ENCODE data around the gene ARL11. TPM values are rescaled to one million over a fixed set of nuclear protein-coding genes. Genes with fewer than 3 reads are reported as not detected.
"Not testable (repeated sequence)": the region's sequence is repeated elsewhere in the genome, so short reads cannot be mapped to it uniquely, and the experiment has no call there.

The ARL11 gene
- total RNA-seq, 2 experiments from 2014 or later, result 2.1 to 2.3 TPM

- Mint-ChIP-seq H3K4me3 (no peak overlapping the region), H3K27ac (no peak overlapping the region), H3K27me3 (no peaks in the 10 kb centered on the region), H3K4me1 (no peaks in the 10 kb centered on the region), H3K9me3 (no peaks in the 10 kb centered on the region), H3K36me3 (ENCODE audit: low read depth) (no peaks in the 10 kb centered on the region)
- CTCF ChIA-PET, result interaction anchor here (0.6 kb wide), 1 partner anchor 317 kb away, joined by 3 read pairs; no protein-coding TSS in a partner anchor
- no peak for DNase-seq
- POLR2A ChIA-PET, result no interaction called here
Observed at GRCh38 chr13:49597043-49597641, 31.2 kb upstream of the ARL11 start.

GRCh38 chr13:49602005-49602404, 26.3 kb upstream of the ARL11 start:
- H3K27me3 Mint-ChIP-seq, result no peaks in the 10 kb centered on the region
- DNase-seq, result no peak
- H3K9me3 Mint-ChIP-seq, result no peaks in the 10 kb centered on the region
- peaks cover 3% of the 10 kb centered on the region for H3K4me1 Mint-ChIP-seq
- H3K27ac Mint-ChIP-seq, result no peak overlapping the region
- ChIA-PET POLR2A (no interaction called here), CTCF (interaction anchor here (0.7 to 1.0 kb wide), 5 partner anchors 20 to 661 kb away, joined by 3 to 5 read pairs (median 3); no protein-coding TSS in a partner anchor)
- no peak overlapping the region for H3K4me3 Mint-ChIP-seq
- H3K36me3 Mint-ChIP-seq (ENCODE audit: low read depth), result no peaks in the 10 kb centered on the region

GRCh38 chr13:49602615-49603014, 25.7 kb upstream of the ARL11 start:
- CTCF ChIA-PET, result interaction anchor here (0.8 to 1.0 kb wide), 4 partner anchors 19 to 302 kb away, joined by 3 to 5 read pairs (median 3); no protein-coding TSS in a partner anchor
- H3K4me3 Mint-ChIP-seq; H3K9me3 Mint-ChIP-seq; H3K4me1 Mint-ChIP-seq; H3K27me3 Mint-ChIP-seq; H3K36me3 Mint-ChIP-seq (ENCODE audit: low read depth); H3K27ac Mint-ChIP-seq; POLR2A ChIA-PET; DNase-seq: not testable (repeated sequence)

GRCh38 chr13:49604570-49604969, 23.7 kb upstream of the ARL11 start:
- Mint-ChIP-seq H3K4me3 (no peak overlapping the region), H3K27me3 (no peaks in the 10 kb centered on the region), H3K36me3 (ENCODE audit: low read depth) (no peaks in the 10 kb centered on the region), H3K9me3 (no peaks in the 10 kb centered on the region), H3K27ac (no peak overlapping the region), H3K4me1 (peaks cover 6% of the 10 kb centered on the region)
- ChIA-PET POLR2A (no interaction called here), CTCF (interaction anchor here (1.4 kb wide), 1 partner anchor 304 kb away, joined by 4 read pairs; no protein-coding TSS in a partner anchor)
- no peak for DNase-seq

DNA sequence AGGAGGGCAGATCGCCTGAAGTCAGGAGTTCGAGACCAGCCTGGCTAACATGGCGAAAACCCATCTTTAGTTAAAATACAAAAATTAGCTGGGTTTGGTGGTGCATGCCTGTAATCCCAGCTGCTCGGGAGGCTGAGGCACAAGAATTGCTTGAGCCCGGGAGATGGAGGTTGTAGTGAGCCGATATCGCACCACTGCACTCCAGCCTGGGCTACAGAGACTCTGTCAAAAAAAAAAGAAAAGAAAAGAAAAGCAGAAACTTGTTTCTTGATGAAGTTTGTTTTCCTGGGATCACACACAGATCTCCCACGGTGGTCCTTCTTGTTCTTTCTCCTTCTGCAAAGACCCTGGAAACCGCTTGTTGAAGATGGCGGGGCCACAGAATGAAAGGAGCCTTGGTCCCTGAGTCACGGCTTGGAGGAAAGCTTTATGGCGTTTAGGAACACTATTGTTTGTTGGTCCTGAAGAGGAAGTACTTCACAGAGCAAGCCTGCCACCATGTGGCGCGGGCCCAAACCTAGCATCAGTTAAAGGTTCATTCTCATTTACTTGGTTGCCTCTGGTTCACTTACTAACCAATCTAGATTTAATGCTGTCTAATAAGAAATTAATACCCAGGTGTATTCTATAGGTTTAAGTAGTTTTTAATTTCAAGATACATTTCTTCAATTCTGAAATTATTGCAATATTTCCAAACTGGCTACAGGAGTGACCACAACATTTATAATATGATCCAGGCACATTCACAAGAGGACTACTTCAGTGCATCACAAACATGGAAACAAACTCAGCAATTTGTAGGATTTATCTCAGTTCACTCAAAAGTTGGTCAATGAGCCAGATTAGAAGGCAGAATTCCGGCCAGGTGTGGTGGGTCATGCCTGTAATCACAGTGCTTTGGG, 21.3 kb upstream of the ARL11 start:
- Mint-ChIP-seq H3K9me3 (peaks cover 2% of the 10 kb centered on the region), H3K4me3 (peak overlapping the region; percentile 67), H3K4me1 (peaks cover 6% of the 10 kb centered on the region), H3K27me3 (no peaks in the 10 kb centered on the region), H3K27ac (peak overlapping the region; percentile 65), H3K36me3 (ENCODE audit: low read depth) (no peaks in the 10 kb centered on the region)
- ChIA-PET CTCF (interaction anchor here (0.6 to 1.5 kb wide), 9 partner anchors 17 to 1209 kb away, joined by 3 to 5 read pairs (median 3); partner anchors contain the start of gene RCBTB1), POLR2A (no interaction called here)
- DNase-seq, result peak; percentile 86

DNA sequence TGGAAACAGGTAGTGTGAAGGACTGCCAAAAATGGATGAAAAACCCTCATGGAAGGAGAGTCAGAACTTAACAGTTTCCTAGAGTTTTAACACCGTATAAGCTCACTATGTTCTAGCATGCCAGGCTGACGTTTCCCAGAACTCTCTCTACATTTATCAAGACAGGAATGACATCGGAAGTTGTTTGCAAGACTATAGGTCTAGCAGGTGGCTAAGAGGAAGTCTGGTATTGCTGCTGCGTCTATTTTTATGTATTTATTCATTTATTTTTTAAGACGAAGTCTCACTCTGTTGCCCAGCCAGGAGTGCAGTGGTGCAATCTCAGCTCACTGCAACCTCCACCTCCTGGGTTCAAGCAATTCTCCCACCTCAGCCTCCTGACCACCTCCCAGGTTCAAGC, 20.5 kb upstream of the ARL11 start:
- Mint-ChIP-seq H3K4me3 (no peak overlapping the region), H3K27ac (no peak overlapping the region)

GRCh38 chr13:49608651-49609331, 19.5 kb upstream of the ARL11 start:
- Mint-ChIP-seq H3K9me3 (peaks cover 6% of the 10 kb centered on the region), H3K27me3 (no peaks in the 10 kb centered on the region), H3K27ac (no peak overlapping the region), H3K36me3 (ENCODE audit: low read depth) (peaks cover 2% of the 10 kb centered on the region), H3K4me3 (no peak overlapping the region), H3K4me1 (peaks cover 6% of the 10 kb centered on the region)
- no peak for DNase-seq
- ChIA-PET POLR2A (no interaction called here), CTCF (interaction anchor here (0.6 to 1.6 kb wide), 3 partner anchors 155 to 330 kb away, joined by 3 to 7 read pairs (median 3); no protein-coding TSS in a partner anchor)

More for the DNA sequence above, 20.5 kb upstream of the ARL11 start:
- no peaks in the 10 kb centered on the region for H3K27me3 Mint-ChIP-seq
- CTCF ChIA-PET, result interaction anchor here (1.2 to 1.6 kb wide), 2 partner anchors 307 to 393 kb away, joined by 3 read pairs; no protein-coding TSS in a partner anchor
- H3K4me1 Mint-ChIP-seq, result peaks cover 6% of the 10 kb centered on the region
- H3K9me3 Mint-ChIP-seq, result peaks cover 6% of the 10 kb centered on the region
- POLR2A ChIA-PET, result no interaction called here
- no peak for DNase-seq
- H3K36me3 Mint-ChIP-seq (ENCODE audit: low read depth), result peaks cover 2% of the 10 kb centered on the region

- H3K27me3 Mint-ChIP-seq, result no peaks in the 10 kb centered on the region
- H3K4me3 Mint-ChIP-seq, result no peak overlapping the region
- CTCF ChIA-PET, result no interaction called here
- no peak for DNase-seq
- no peak overlapping the region for H3K27ac Mint-ChIP-seq
- peaks cover 6% of the 10 kb centered on the region for H3K9me3 Mint-ChIP-seq
- peaks cover 4% of the 10 kb centered on the region for H3K4me1 Mint-ChIP-seq
- POLR2A ChIA-PET, result no interaction called here
- H3K36me3 Mint-ChIP-seq (ENCODE audit: low read depth), result peaks cover 2% of the 10 kb centered on the region
Observed at GRCh38 chr13:49610176-49610575, 18.1 kb upstream of the ARL11 start.

- DNase-seq, result not testable (repeated sequence)
Observed at GRCh38 chr13:49612042-49612441, 16.3 kb upstream of the ARL11 start.

DNA sequence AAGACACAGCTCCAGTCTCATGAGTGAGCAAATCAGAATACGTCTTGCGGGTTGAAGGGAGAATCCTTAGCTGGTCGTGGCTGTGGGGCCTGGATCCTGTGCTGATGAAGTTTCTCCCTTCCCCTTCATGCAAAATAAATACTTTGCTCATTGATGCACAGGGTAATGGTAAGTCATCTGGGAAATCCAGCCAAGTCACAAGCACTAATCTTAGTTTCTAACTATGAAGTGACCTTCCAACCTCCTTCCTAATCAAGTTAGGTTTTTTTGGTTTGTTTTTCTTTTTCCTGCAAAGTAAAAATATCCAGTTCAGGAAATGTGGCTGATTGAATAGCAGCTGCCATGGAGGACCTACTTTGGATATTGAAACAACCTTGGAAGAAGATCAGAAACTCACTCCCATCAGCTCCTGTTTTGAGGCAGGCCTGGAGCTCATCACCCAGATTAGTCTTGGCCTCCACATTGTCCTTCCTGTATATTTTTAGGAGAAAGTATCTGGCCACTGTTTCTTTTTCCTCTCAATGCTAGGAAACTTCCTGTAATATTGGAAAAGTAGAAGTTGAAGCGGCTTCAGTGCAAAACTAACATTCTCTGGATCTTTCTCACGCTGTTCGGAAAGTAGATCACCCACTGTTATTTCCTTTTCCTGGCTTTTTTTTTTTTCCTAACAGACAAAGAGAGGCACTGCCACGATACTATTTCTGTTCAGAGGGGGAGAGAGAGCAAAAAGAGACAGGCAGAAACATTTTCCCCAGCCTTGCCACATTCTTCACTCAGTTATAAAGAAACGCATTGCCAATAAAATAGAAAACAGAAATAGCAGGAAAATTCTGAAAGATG, 12.3 kb upstream of the ARL11 start:
- no peaks in the 10 kb centered on the region for H3K27me3 Mint-ChIP-seq
- peaks cover 6% of the 10 kb centered on the region for H3K9me3 Mint-ChIP-seq
- H3K27ac Mint-ChIP-seq, result no peak overlapping the region
- no peak for DNase-seq
- POLR2A ChIA-PET, result no interaction called here
- H3K4me3 Mint-ChIP-seq, result no peak overlapping the region
- peaks cover 4% of the 10 kb centered on the region for H3K4me1 Mint-ChIP-seq
- peaks cover 2% of the 10 kb centered on the region for H3K36me3 Mint-ChIP-seq (ENCODE audit: low read depth)
- CTCF ChIA-PET, result no interaction called here

More at GRCh38 chr13:49612042-49612441, 16.3 kb upstream of the ARL11 start:
- H3K4me3 Mint-ChIP-seq; H3K36me3 Mint-ChIP-seq (ENCODE audit: low read depth); H3K27ac Mint-ChIP-seq; H3K9me3 Mint-ChIP-seq; H3K4me1 Mint-ChIP-seq; H3K27me3 Mint-ChIP-seq; POLR2A ChIA-PET: not testable (repeated sequence)
- CTCF ChIA-PET, result interaction anchor here (0.6 to 1.6 kb wide), 2 partner anchors 90 to 312 kb away, joined by 3 to 5 read pairs; no protein-coding TSS in a partner anchor

DNA sequence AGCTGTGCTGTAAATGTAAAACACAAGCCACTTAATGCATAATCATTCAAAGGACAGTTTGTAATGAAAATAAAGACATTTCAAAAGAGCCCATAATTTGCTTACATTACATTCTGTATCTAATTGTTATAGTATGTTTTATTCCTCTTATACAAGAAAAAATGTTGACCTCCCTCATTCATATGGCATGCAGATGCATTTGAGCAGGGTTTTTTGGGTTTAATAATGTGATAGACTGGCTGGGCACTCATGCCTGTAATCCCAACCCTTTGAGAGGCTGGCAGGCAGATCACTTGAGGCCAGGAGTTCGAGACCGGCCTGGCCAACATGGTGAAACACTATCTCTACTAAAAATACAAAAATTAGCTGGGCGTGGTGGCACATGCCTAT, 11.6 kb upstream of the ARL11 start:
- peaks cover 2% of the 10 kb centered on the region for H3K27me3 Mint-ChIP-seq
- POLR2A ChIA-PET, result no interaction called here
- H3K36me3 Mint-ChIP-seq (ENCODE audit: low read depth), result peaks cover 2% of the 10 kb centered on the region
- no peak overlapping the region for H3K27ac Mint-ChIP-seq
- peaks cover 4% of the 10 kb centered on the region for H3K4me1 Mint-ChIP-seq
- CTCF ChIA-PET, result no interaction called here
- H3K4me3 Mint-ChIP-seq, result no peak overlapping the region
- peaks cover 3% of the 10 kb centered on the region for H3K9me3 Mint-ChIP-seq
- no peak for DNase-seq

DNA sequence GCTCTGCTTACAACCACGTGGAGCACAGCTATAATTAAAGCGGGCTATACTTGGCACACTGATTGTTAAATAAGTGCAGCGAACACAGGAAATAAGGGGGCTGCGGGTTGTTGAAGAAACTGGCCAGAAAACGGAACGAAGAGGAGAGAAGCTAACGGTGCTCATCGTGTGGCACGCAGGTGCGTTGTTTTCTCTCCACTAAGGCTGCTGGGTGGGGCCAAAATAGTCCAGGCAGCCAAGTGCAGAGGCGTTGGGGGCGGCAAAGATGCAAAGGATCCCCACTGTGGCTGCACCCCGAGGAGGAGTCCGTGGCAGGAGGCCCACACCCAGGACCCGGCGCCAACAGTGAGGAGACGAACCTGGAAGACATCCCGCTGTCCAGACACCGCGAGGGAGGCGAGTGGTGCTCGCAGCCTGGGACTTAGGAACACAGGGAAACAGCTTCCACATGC, 8.1 kb upstream of the ARL11 start:
- peaks cover 4% of the 10 kb centered on the region for H3K4me1 Mint-ChIP-seq
- CTCF ChIA-PET, result interaction anchor here (0.5 kb wide), 1 partner anchor 169 kb away, joined by 3 read pairs; no protein-coding TSS in a partner anchor

More for the DNA sequence above, 8.1 kb upstream of the ARL11 start:
- POLR2A ChIA-PET, result interaction anchor here (0.6 kb wide), 1 partner anchor 200 kb away, joined by 3 read pairs; no protein-coding TSS in a partner anchor
- Mint-ChIP-seq H3K27ac (no peak overlapping the region), H3K9me3 (no peaks in the 10 kb centered on the region), H3K27me3 (peaks cover 3% of the 10 kb centered on the region), H3K36me3 (ENCODE audit: low read depth) (no peaks in the 10 kb centered on the region), H3K4me3 (peak overlapping the region; percentile 31)
- peak; percentile 16 for DNase-seq

All from activated CD4-positive, alpha-beta T cell treated with anti-CD3 and anti-CD28 coated beads, Interleukin-2, amount 10 ng/mL, durations not matched to agents 7 days and 5 days (primary cell).